Neural progenitor cell (in vitro differentiated cells): Measurements from ENCODE around the gene UBE2E1.

Experiments used
- CTCF ChIP-seq: fragments of 200-600 bp; sonication (generic); IDR thresholded peaks from 2 replicates; pipeline ENCODE4 v1.5.1; 2017; ENCODE audit warnings: antibody characterized with exemption, mild to moderate bottlenecking
- EZH2 ChIP-seq: fragments of 200-600 bp; sonication (generic); IDR thresholded peaks from 2 replicates; pipeline ENCODE4 v1.6.1; 2017; ENCODE audit warnings: antibody characterized with exemption, mild to moderate bottlenecking, moderate library complexity
- EZH2phosphoT487 ChIP-seq: fragments of 200-600 bp; sonication (generic); IDR thresholded peaks from 2 replicates; pipeline ENCODE4 v1.6.1; 2017; ENCODE audit warnings: antibody characterized with exemption

GRCh38 chr3:23823620-23824019 is 17.9 kb downstream of the UBE2E1 start:
- no peak for TF ChIP-seq CTCF
- TF ChIP-seq EZH2phosphoT487, result no peak
- no peak for TF ChIP-seq EZH2
